ENCODE results near the gene CDC42BPB.

GRCh38 chr14:102909911-102910310, 147.4 kb downstream of the CDC42BPB start:
- TF ChIP-seq TCF7L2 (IDR thresholded peaks at IDR 0.05; ENCODE audit: borderline replicate concordance, low read depth, low read length) (no peak), BCL11A (tag by site-specific recombination; IDR thresholded peaks at IDR 0.05; ENCODE audit: low read depth) (no peak), ZNF530 (tag by site-specific recombination; IDR thresholded peaks at IDR 0.05; ENCODE audit: low read depth) (no peak), CTCF (tag by site-specific recombination; IDR thresholded peaks at IDR 0.05) (no peak), ZNF132 (tag by site-specific recombination; IDR thresholded peaks at IDR 0.05; ENCODE audit: borderline replicate concordance) (no peak), KLF1 (tag by site-specific recombination; IDR thresholded peaks at IDR 0.05) (no peak), SP2 (tag by site-specific recombination; IDR thresholded peaks at IDR 0.05) (no peak), ELK4 (IDR thresholded peaks at IDR 0.05; ENCODE audit: borderline replicate concordance, low read depth, low read length) (no peak), ATF2 (tag by site-specific recombination; IDR thresholded peaks at IDR 0.05; ENCODE audit: low read depth) (no peak), ZNF629 (tag by site-specific recombination; IDR thresholded peaks at IDR 0.05) (no peak), ZBTB7A (tag by site-specific recombination; IDR thresholded peaks at IDR 0.05; ENCODE audit: low read depth) (no peak), HOXD13 (CRISPR knock-in tag; IDR thresholded peaks at IDR 0.05; ENCODE audit: borderline replicate concordance) (no peak), SP7 (tag by site-specific recombination; IDR thresholded peaks at IDR 0.05) (no peak)
